ENCODE data around the gene PDE12.

PDE12 gene, protein sequence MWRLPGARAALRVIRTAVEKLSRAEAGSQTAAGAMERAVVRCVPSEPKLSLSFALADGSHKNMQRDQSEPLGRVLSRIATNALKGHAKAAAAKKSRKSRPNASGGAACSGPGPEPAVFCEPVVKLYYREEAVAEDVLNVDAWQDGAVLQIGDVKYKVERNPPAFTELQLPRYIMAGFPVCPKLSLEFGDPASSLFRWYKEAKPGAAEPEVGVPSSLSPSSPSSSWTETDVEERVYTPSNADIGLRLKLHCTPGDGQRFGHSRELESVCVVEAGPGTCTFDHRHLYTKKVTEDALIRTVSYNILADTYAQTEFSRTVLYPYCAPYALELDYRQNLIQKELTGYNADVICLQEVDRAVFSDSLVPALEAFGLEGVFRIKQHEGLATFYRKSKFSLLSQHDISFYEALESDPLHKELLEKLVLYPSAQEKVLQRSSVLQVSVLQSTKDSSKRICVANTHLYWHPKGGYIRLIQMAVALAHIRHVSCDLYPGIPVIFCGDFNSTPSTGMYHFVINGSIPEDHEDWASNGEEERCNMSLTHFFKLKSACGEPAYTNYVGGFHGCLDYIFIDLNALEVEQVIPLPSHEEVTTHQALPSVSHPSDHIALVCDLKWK

DNA sequence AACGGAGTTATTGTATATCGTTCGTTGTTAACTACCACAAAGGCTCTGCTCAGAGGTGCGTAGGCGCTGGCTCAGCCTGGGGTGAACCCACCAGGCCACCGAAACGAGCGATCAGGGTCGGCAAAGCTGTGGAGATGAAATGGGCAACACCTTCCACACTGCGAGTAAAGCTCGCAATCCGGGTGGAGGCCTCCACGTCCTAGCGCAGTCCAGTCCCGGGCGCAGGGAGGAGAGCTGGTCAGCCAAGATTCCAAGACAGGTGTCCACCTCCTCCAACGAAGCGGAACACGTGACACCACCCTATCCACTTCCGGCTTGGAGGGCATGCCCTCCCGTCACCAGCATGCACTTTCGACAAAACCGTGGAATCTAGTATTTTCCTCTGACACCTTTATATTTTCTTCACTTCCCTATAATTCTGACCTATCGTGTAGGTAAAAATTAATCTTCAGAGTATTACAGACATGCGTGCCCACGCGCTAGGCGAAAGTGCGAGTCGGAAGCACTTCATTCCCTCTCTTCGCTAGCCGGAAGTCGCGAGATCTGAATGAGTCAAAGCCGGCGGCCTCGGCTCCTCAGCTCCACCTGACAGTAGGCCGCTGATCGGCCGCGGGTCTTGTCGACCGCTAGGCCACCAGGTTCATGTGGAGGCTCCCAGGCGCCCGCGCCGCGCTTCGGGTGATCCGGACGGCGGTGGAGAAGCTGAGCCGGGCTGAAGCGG is at the start of gene PDE12:
Gene PDE12, plus strand, starts transcription at position 537 of the 721 bp plus-strand sequence. Its CDS starts 106 bp downstream, at position 643.
- DNase-seq (ENCODE audit: low spot score) = peak; percentile 88

DNA sequence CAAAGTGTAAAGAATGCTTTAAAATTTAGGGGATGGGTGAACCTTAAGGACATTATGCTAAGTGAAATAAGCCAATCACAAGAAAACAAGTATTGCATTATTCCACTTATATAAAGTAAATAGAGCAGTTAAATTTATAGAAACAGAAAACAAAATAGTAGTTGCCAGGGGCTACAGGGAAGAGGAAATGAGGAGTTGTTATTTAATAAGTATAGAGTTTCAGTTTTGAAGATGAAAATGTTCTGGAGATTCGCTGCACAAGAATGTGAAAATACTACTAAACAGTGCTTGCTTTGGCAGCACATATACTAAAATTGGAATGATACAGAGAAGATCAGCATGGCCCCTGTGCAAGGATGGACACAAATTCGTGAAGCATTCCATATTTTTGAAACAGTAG is 43.9 kb upstream of the PDE12 start:
- DNase-seq (ENCODE audit: low spot score) = no peak

DNA sequence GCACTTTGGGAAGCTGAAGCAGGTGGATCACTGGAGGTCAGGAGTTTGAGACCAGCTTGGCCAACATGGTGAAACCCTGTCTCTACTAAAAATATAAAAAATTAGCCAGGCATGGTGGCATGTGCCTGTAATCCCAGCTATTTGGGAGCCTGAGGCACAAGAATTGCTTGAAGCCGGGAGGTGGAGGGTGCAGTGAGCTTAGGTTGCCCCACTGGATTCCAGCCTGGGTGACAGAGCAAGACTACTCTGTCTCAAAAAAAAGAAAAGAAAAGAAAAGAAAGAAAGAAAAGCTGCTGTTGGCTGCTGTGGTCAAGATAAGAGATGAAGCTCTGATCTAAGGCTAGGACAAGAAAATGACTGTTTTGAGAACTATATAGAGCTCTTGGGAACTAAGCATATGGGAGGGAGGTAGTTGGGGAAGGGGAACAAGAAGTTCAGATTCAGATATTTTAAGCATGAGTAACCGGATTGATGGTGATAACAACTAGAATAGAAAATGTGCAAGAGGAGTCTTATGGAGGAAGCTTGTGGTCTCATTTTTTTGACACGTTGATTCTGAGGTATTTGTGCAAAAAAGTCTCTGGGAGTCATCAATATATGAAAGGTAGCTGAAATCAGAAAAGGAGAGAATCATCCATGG is 37.7 kb upstream of the PDE12 start:
- DNase-seq (ENCODE audit: low spot score) = no peak

DNA sequence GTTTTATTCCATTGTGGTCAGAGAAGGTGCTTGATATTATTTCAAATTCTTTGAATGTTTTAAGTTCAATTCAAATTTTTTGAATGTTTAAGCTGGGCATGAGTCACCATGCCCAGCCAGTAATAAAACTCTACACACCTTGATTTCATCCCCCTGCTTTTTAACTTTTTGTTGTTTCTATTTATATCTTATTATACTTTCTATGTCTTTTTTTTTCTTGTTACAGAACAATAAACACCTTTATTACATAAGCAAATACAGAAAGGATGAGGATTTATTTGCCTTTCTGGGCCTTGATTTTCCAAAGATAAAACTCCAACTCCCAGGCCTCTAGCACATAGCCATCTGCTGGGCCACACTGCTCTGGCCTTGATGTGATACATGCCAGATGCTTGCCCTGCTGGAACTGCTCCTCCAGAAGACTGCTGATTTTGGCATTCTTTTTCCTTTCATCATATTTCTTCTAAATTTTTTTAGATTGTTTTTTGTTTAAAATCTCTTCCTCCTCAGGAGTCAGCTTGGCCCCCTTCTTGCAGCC is 25.9 kb upstream of the PDE12 start:
- no peak for DNase-seq (ENCODE audit: low spot score)

DNA sequence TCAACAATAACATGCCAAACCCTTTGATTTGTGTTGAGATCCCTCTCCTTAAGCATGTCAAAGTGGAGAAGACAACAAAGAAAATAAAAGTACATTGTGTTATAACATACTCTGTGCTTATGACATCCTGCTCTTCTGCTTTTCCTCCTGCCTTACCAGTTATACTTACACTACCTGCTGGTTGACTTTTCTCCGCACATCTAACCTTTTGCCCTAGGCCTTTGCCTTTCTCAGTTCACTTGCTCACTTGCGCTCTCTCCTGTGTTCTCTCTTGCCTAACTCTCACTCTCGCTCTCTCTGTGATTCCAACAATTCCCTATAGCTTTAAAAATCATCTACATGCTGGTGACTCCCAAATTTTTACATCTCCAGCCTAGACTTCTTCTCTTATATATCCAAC is 17.6 kb upstream of the PDE12 start:
- DNase-seq (ENCODE audit: low spot score) = no peak

DNA sequence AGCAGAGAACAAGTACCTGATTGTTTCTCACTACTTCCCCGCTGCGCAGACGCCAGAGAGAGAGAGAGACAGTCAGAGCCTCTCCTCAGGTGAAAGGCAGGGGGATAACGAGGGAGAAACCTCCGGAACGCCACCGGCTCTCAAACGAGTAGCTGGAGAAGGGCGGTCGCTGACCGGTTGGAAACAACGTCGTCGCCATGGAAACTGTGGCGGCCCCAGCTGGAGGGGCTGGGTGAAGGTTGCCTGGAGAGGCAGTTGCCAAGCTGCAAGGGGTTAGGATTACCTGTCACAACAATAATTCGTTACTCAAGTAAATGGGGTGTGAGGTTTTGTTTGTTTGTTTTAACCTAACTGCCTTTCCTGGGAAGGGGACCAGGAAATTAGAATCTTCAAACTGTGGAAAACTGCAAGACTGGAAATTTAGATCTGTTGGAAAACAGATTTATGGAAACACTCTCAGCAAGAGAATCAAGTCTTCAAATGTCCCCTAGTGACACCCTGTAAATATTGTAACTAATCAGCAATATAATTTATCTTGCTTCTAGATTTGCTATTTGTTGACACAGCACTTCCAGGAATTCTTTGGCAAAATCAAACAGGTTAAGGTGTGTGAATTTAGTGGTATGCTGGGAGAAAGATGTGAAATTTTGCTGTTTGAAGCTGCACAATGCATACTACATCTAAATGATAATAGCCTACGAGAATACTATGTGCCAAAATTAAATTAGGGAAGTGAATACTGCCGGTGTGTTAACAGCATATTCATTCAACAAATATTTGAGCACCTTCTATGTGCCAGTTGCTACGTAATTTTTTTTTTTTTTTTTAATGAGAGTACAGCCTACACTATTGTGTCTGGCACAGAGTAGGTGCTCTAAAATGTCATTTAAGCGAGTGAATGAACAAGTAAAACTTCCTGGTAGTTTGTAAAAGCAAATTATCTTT is 11.6 kb upstream of the PDE12 start, which contains the start of gene DNAH12:
Gene DNAH12, minus strand, starts transcription at position 164 of the 945 bp plus-strand sequence. CDS start 1,474 bp downstream, outside the sequence.
- DNase-seq (ENCODE audit: low spot score) = no peak

DNA sequence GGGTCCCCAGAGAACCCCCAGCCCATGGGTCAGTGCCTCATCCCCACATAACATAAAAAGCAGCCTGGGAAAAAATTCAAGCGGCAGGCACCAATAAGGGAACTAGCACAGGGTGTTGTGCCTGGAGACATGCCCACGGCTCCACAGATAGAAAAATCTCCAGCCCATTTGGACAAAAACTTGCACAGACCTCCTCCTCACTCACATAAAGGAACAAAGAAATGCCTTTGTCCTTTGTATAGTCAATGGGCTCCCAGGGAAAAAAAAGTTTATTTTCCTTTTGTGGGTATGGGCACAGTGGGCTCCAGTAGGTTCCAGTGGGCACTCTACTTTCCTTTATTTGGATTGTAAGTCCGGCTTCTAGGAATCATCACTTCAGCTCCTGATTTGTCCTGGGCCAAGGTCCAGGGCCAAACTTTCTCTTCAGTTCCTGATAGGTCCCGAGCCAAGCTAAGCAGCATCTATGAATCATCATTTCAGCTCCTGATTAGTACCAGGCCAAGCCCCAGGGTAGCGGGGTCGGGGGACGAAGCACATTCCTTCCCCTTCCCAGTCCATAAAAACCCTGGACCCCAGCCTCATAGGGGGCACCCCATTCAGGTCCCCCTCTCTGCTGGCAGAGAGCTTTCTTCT is 10.3 kb upstream of the PDE12 start:
- no peak for DNase-seq (ENCODE audit: low spot score)

DNA sequence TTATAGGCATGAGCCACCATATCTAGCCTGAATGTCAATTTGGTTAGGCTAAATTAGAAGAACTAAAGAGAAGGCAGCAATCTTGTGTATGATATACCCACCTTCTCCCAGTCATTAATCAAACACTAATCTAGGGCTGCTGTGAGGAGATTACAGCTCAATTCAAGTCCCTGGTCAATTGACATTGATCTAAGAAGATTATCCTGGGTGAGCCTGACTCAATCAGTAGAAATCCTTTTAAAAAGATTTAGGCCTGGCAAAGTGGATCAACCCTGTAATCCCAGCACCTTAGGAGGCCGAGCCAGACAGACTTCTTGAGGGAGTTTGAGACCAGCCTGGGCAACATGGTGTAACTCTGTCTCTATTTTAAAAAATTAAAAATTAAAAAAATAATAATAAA is 9.5 kb upstream of the PDE12 start:
- DNase-seq (ENCODE audit: low spot score) = no peak

DNA sequence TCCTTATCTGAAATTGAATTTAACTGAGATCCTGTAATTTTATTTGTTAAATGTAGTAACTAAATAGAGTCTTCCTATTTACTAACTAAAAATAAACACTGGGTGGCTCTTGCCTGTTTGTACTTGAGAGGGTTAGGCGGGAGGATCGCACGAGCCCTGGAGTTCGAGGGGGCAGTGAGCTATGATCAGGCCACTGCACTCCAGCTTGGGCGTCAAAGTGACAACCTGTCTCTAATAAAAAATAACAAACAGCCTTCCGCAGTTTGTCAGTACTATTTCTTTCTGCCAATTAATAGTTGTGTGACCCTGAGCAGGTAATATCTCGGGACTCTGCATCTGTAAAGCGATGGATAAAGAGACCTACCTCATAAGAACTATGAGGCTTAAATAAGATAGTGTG is 768 bp upstream of the PDE12 start:
- DNase-seq (ENCODE audit: low spot score) = no peak

DNA sequence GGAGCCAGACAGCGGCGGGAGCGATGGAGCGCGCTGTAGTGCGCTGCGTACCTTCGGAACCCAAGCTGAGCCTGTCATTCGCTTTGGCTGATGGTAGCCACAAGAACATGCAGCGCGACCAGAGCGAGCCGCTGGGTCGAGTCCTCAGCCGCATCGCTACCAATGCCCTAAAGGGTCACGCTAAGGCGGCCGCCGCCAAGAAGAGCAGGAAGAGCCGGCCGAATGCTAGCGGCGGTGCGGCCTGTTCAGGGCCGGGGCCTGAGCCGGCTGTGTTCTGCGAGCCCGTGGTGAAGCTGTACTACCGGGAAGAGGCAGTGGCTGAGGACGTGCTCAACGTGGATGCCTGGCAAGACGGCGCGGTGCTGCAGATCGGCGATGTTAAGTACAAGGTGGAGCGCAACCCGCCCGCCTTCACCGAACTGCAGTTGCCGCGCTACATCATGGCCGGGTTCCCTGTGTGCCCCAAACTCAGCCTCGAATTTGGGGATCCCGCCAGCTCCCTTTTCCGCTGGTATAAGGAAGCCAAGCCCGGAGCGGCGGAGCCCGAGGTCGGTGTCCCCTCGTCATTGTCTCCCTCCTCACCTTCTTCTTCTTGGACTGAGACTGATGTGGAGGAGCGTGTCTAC is 498 bp downstream of the PDE12 start:
- peak; percentile 24 for DNase-seq (ENCODE audit: low spot score)

DNA sequence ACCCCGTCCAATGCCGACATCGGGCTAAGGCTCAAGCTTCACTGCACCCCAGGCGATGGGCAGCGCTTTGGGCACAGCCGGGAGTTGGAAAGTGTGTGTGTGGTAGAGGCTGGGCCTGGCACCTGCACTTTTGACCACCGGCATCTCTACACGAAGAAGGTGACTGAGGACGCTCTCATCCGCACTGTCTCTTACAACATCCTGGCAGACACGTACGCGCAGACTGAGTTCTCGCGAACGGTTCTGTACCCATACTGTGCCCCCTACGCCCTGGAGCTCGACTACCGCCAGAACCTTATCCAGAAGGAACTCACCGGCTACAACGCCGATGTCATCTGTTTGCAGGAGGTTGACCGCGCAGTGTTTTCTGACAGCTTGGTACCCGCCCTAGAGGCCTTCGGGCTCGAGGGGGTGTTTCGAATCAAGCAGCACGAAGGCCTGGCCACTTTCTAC is 1.0 kb downstream of the PDE12 start:
- peak; percentile 27 for DNase-seq (ENCODE audit: low spot score)

DNA sequence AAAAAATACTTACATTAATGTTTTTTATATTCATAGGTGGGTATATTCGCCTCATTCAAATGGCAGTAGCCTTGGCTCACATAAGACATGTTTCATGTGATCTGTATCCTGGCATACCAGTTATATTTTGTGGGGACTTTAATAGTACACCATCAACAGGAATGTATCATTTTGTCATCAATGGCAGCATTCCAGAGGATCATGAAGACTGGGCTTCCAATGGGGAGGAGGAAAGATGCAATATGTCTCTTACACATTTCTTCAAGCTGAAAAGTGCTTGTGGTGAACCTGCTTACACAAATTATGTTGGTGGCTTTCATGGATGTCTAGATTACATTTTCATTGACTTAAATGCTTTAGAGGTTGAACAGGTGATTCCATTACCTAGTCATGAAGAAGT is 3.5 kb downstream of the PDE12 start:
- DNase-seq (ENCODE audit: low spot score) = no peak

DNA sequence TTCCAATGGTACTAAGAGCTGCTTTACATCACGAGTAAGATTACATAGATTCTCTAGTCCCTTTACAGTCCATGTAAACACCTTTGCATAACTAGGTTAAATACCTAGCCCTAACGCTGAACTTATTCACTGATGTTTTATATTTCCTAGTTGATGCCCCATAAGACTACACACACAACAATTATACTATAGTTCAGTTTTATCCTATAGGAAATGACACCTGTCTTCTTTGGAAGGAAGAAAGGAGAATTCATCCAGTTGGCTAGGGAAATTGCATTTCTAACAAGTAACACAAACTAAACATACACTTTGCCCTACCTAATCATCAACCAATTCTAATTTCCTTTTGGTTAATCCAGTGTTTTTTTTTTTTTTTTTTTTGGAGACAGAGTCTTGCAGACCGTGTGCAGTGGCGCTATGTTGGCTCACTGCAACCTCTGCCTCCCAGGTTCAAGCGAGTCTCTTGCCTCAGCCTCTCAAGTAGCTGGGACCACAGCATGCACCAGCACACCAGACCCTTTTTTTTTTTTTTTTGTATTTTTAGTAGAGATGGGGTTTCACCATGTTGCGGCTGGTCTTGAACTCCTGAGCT is 13.9 kb downstream of the PDE12 start:
- DNase-seq (ENCODE audit: low spot score) = no peak

DNA sequence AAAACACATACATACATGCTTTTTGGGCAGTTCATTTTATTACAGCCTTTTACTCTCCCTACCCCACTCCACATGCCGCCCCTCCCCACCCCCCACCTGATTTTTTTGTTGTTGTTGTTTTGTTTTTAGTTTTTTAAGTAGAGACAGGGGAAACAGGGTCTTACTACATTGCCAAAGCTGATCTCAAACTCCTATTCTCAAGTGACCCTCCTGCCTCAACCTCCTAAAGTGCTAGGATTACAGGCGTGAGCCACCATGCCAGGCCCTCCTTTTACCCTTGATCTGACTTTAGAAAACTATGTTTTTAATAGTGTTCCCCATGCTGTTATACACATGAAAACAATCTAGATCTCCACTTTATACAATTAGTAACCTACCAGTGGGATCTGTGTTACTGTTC is 14.8 kb downstream of the PDE12 start:
- no peak for DNase-seq (ENCODE audit: low spot score)

DNA sequence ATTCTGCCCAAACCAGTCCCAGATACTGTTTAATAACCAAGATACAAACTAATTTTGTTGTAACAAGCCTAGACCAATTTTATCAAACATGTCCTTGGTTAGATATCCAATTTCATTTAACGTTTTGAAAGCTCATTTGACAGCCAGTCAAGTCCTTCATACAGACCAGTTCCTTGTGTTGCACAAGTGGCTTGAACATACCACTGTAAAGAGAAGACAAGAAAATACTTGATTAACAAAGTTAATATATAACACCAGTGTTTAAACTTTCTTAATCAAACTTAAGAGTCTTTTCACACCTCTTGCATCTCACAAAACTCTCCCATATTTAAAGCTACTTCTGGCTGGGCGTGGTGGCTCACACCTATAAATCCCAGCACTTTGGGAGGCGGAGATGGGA is 16.0 kb downstream of the PDE12 start:
- no peak for DNase-seq (ENCODE audit: low spot score)

DNA sequence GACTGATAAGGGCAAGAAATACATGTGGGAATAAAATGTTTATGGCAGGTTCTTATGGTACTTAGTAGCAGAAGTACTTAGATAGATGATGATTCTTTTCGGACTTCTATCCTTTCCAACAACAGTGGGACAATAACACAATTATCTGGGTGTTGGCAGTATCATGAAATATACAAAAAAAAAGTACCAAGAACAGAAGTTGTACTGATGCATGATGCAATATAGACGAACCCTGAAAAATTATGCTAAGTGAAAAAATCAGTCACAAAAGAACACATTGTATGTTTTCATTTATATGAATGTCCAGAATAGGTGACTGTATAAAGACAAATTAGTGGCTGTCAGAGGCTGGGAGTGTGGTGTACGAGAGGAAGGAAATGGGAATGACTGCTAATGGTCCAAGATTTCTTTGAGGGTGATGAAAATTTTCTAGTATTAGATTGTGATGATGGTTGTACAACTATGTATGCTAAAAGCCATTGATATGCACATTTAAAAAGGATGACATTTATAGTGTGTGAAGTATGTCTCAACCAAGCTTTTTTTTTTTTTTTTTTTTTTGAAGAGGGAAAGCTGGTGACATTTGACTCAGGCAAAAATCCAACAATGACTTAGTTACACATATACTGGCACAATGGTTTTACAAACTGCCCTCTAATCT is 20.0 kb downstream of the PDE12 start:
- no peak for DNase-seq (ENCODE audit: low spot score)

DNA sequence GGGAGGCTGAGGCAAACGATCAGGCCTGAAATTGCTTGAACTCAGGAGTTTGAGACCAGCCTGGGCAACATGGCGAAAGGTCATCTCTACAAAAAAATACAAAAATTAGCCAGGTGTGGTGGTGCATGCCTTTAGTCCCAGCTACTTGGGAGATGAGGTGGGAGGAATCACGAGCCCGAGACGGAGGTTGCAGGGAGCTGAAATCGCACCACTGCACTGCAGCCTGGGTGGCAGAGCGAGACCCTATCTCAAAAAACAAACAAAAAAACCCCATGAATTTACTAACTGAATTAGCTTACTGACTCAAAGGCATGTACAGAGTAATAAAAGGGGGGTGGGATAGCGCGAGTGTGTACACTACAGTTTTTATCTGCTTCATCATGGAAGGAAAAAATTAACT is 21.7 kb downstream of the PDE12 start:
- no peak for DNase-seq (ENCODE audit: low spot score)

DNA sequence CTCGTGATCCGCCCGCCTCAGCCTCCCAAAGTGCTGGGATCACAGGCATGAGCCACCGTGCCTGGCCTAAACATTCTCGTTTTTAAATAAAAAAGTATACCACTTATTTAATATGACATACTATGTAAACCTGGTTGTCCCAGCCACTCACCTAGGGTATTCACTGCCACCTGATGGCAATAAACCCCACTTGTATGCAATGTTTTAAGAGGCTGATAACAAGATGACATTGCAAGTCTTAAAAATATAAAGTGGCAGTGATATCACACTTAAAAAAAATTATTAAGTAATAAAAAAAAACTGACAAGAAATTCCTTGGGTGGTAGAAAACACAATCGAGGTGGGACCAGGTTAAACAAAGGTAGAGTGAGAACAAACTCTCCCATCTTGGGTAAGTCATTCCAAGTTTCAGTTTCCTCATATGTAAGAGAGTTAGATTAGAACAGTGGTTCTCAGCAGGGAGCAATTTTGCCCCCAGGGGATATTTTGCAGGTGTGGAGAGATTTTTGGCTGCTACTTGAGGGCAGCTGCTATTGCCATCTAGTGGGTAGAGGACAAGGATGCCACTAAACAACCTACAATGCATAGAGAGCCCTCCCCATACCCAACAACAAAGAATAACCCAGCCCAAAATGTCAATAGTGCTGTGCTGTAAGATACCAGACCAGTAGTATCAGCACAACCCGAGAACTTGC is 26.5 kb downstream of the PDE12 start:
- DNase-seq (ENCODE audit: low spot score) = no peak
